IMR-90 (cell line): Measurements from ENCODE around the gene TMPRSS12. TPM values are rescaled to one million over a fixed set of nuclear protein-coding genes. Genes with fewer than 3 reads are reported as not detected.
A peak's percentile ranks its signal among the peaks of the same experiment; 100 is the strongest.

ENCODE experiments used
- ATAC-seq: fragments of 200-7000 bp; cut with Tn5 transposase; 2 replicates; pipeline ENCODE4 v1.9.1; 2020; ENCODE audit warnings: low read depth, mild to moderate bottlenecking, moderate library complexity
- BruUV-seq: library from RNA; stranded (reverse); fragments of 400-500 nt; replicated peaks from 2 replicates; lab custom pipeline; 2021; lab: Mats Ljungman, UMichigan
- CTCF ChIA-PET: fragments of 300-600 bp; formaldehyde crosslinking; extraction: SDS; loops from one replicate; lab custom pipeline; 2021; ENCODE audit warnings: antibody characterized with exemption; lab: Yijun Ruan, JAX
- POLR2A ChIA-PET: fragments of 300-600 bp; sonication (Branson Sonifier 250); formaldehyde crosslinking; loops from one replicate; lab custom pipeline; 2022; ENCODE audit warnings: antibody characterized with exemption; ENCODE audit not compliant: unreplicated experiment; lab: Charles Lee
- DNase-seq: peaks from one replicate; pipeline ENCODE4 v3.0.0; 2013
- H2AFZ ChIP-seq: replicated peaks from 2 replicates; pipeline ENCODE3; 2013; ENCODE audit warnings: low read length, mild to moderate bottlenecking; ENCODE audit not compliant: poor library complexity
- H2AK5ac ChIP-seq: 2 replicates; pipeline ENCODE4 v1.6.1; 2013; ENCODE audit warnings: low read depth, low read length, inconsistent platforms
- H2AK9ac ChIP-seq: replicated peaks from 2 replicates; pipeline ENCODE3; 2013; ENCODE audit warnings: mild to moderate bottlenecking, low read depth, low read length, moderate library complexity; ENCODE audit not compliant: poor library complexity
- H2BK120ac ChIP-seq: 2 replicates; pipeline ENCODE4 v1.6.1; 2013; ENCODE audit warnings: low read depth, low read length, inconsistent platforms
- H2BK15ac ChIP-seq: 3 replicates; pipeline ENCODE4 v1.6.1; 2013; ENCODE audit warnings: low read depth, low read length, inconsistent platforms
- H2BK20ac ChIP-seq: 2 replicates; pipeline ENCODE4 v1.6.1; 2013; ENCODE audit warnings: low read depth, mild to moderate bottlenecking, inconsistent platforms, low read length, moderate library complexity
- H2BK5ac ChIP-seq: 2 replicates; pipeline ENCODE4 v1.6.1; 2013; ENCODE audit warnings: mild to moderate bottlenecking, low read depth, low read length, inconsistent platforms; ENCODE audit not compliant: poor library complexity, severe bottlenecking
- H3K14ac ChIP-seq: replicated peaks from 2 replicates; pipeline ENCODE4 v1.6.1; 2013; ENCODE audit warnings: low read depth, low read length, inconsistent platforms
- H3K18ac ChIP-seq: 2 replicates; pipeline ENCODE4 v1.6.1; 2013; ENCODE audit warnings: low read depth, low read length, control low read depth
- H3K23ac ChIP-seq: 2 replicates; pipeline ENCODE4 v1.6.1; 2013; ENCODE audit warnings: low read depth, low read length, inconsistent platforms
- H3K27ac ChIP-seq: 2 replicates; pipeline ENCODE4 v1.5.1; 2013; ENCODE audit warnings: mild to moderate bottlenecking, control low read depth, low read length; ENCODE audit not compliant: insufficient read depth
- H3K27me3 ChIP-seq: 2 replicates; pipeline ENCODE4 v1.6.1; 2013; ENCODE audit warnings: low read length; ENCODE audit not compliant: control insufficient read depth, insufficient read depth
- H3K36me3 ChIP-seq: 2 replicates; pipeline ENCODE4 v1.6.1; 2013; ENCODE audit warnings: low read length, mixed read lengths; ENCODE audit not compliant: control insufficient read depth, insufficient read depth
- H3K4ac ChIP-seq: 2 replicates; pipeline ENCODE4 v1.6.1; 2013; ENCODE audit warnings: low read depth, low read length, inconsistent platforms
- H3K4me1 ChIP-seq: 2 replicates; pipeline ENCODE4 v1.6.1; 2013; ENCODE audit warnings: low read length, mixed read lengths; ENCODE audit not compliant: control insufficient read depth, insufficient read depth
- H3K4me2 ChIP-seq: 2 replicates; pipeline ENCODE4 v1.6.1; 2013; ENCODE audit warnings: low read depth, mild to moderate bottlenecking, control low read depth, low read length, moderate library complexity
- H3K4me3 ChIP-seq: 2 replicates; pipeline ENCODE4 v1.5.1; 2013; ENCODE audit warnings: low read depth, mild to moderate bottlenecking, control low read depth, low read length, moderate library complexity; ENCODE audit not compliant: insufficient read depth
- H3K56ac ChIP-seq: 2 replicates; pipeline ENCODE4 v1.6.1; 2013; ENCODE audit warnings: low read length, inconsistent platforms; ENCODE audit not compliant: insufficient read depth; ENCODE audit errors: extremely low read depth
- H3K79me1 ChIP-seq, 2 experiments: 2 replicates each; pipeline ENCODE4 v1.6.1; 2013; ENCODE audit warnings: low read length in 2 of 2, inconsistent platforms in 1 of 2, low read depth in 1 of 2
- H3K9ac ChIP-seq: 2 replicates; pipeline ENCODE4 v1.6.1; 2013; ENCODE audit warnings: low read depth, low read length, control low read depth
- H3K9me1 ChIP-seq: 2 replicates; pipeline ENCODE4 v1.6.1; 2013; ENCODE audit warnings: low read length, inconsistent platforms; ENCODE audit not compliant: insufficient read depth
- H3K9me3 ChIP-seq: 2 replicates; pipeline ENCODE4 v1.6.1; 2013; ENCODE audit warnings: low read length; ENCODE audit not compliant: control insufficient read depth, insufficient read depth
- H4K20me1 ChIP-seq: 2 replicates; pipeline ENCODE4 v1.6.1; 2013; ENCODE audit warnings: low read length, inconsistent platforms; ENCODE audit not compliant: insufficient read depth
- H4K5ac ChIP-seq: 2 replicates; pipeline ENCODE4 v1.6.1; 2013; ENCODE audit warnings: mild to moderate bottlenecking, low read depth, low read length, control low read depth
- H4K8ac ChIP-seq, 2 experiments: 2 replicates each; pipeline ENCODE4 v1.6.1; 2013; ENCODE audit warnings: low read depth in 2 of 2, low read length in 2 of 2, control low read depth in 1 of 2, inconsistent platforms in 1 of 2
- H4K91ac ChIP-seq: 2 replicates; pipeline ENCODE4 v1.6.1; 2013; ENCODE audit warnings: low read depth, low read length, inconsistent platforms; ENCODE audit not compliant: insufficient read depth
- CEBPB ChIP-seq: IDR thresholded peaks from 2 replicates; pipeline ENCODE4 v1.6.1; 2012; ENCODE audit warnings: low read depth, low read length, improper control_type of control experiment
- FOS ChIP-seq: fragments of 150-350 bp; IDR thresholded peaks from 2 replicates; pipeline ENCODE4 v1.6.1; 2016; ENCODE audit warnings: low read depth, low read length
- MAZ ChIP-seq: IDR thresholded peaks from 2 replicates; pipeline ENCODE4 v1.6.1; 2012; ENCODE audit warnings: low read depth, mild to moderate bottlenecking, low read length, improper control_type of control experiment, moderate library complexity, borderline replicate concordance
- POLR2A ChIP-seq: IDR thresholded peaks from 2 replicates; pipeline ENCODE4 v1.6.1; 2012; ENCODE audit warnings: mild to moderate bottlenecking, low read depth, low read length
- RCOR1 ChIP-seq: IDR thresholded peaks from 2 replicates; pipeline ENCODE4 v1.6.1; 2012; ENCODE audit warnings: mild to moderate bottlenecking, low read length, improper control_type of control experiment; ENCODE audit not compliant: insufficient replicate concordance
- RFX5 ChIP-seq: IDR thresholded peaks from 2 replicates; pipeline ENCODE4 v1.8.0; 2012; ENCODE audit warnings: low read depth, mild to moderate bottlenecking, low read length, moderate library complexity
- WGBS, 2 experiments: methylation state at CpG; one replicate each; pipeline versions ENCODE4 v1.1.5 to v1.1.7; 2013; ENCODE audit warnings: missing lambda C conversion rate in 2 of 2; ENCODE audit not compliant: insufficient read length in 1 of 2; ENCODE audit errors: extremely low coverage in 2 of 2; 5-methylcytosine and 5-hydroxymethylcytosine counted together
- dilution Hi-C: fragments of 300-500 bp; cut with HindIII; formaldehyde crosslinking; loops from one replicate; pipeline ENCODE4 v1.14.3; 2018; ENCODE audit warnings: low sequenced_read_pairs; ENCODE audit not compliant: unreplicated experiment
- in situ Hi-C: fragments of 300-500 bp; cut with MboI; formaldehyde crosslinking; loops from 3 replicates; pipeline ENCODE4 v1.14.3; 2019; ENCODE audit warnings: low sequenced_read_pairs, inconsistent platforms, mixed read lengths
- intact Hi-C: fragments of 100-400 bp; cut with micrococcal nuclease; formaldehyde crosslinking; loops from 2 replicates; pipeline ENCODE4 v1.10.0; 2022
- polyA plus RNA-seq, 3 experiments: library from polyadenylated mRNA; depleted of rRNA; stranded (reverse); fragments of >200 nt; gene quantifications; 2 replicates each; pipeline ENCODE4 v1.2.3, GENCODE V29; 2012; ENCODE audit warnings: low replicate concordance in 1 of 3
- total RNA-seq: library from RNA; depleted of rRNA; stranded (reverse); fragments of >200 nt; gene quantifications from 2 replicates; pipeline ENCODE4 v1.2.3, GENCODE V29; 2012

TMPRSS12 gene
- total and polyA plus RNA-seq, 2 of the 4 experiments (the other 2 are of a cell fraction), result not detected

- Histone ChIP-seq H2BK20ac (no peak overlapping the region), H3K18ac (no peak overlapping the region), H2BK120ac (no peak overlapping the region), H2AK9ac (no peak overlapping the region), H3K23ac (no peak overlapping the region), H3K4me1 (no peaks in the 10 kb centered on the region), H3K4me3 (no peak overlapping the region), H3K56ac (no peak overlapping the region), H2BK5ac (no peak overlapping the region), H3K9ac (no peak overlapping the region), H3K4ac (no peak overlapping the region), H3K36me3 (no peaks in the 10 kb centered on the region), H2BK15ac (no peak overlapping the region), H2AFZ (peak overlapping the region; percentile 24), H2AK5ac (no peak overlapping the region), H4K20me1 (no peaks in the 10 kb centered on the region), H4K91ac (no peak overlapping the region), H3K4me2 (no peak overlapping the region), H3K79me1 (no peaks in the 10 kb centered on the region), H3K27me3 (no peaks in the 10 kb centered on the region; the same call in 1 of the 2 replicates), H3K9me3 (peaks cover 6% of the 10 kb centered on the region), H3K14ac (no peak overlapping the region), H4K5ac (no peak overlapping the region), H4K8ac (no peak overlapping the region), H3K9me1 (no peaks in the 10 kb centered on the region), H3K27ac (no peak overlapping the region)
- intact Hi-C loops, result no loop called here
- in situ Hi-C loops, result no loop called here
- no peak for TF ChIP-seq MAZ
- TF ChIP-seq RFX5, result no peak
- no peak for TF ChIP-seq FOS
- TF ChIP-seq CEBPB, result no peak
- no peak for TF ChIP-seq POLR2A
- no peak for TF ChIP-seq RCOR1
- 92% methylated on average over 2 of the region's 7 CpGs; no CpG with 5 or more reads in 1 of the 2 experiments for WGBS, 2 experiments
- BruUV-seq, result no TSS peak
- ATAC-seq (no peak), DNase-seq (no peak)
- CTCF ChIA-PET, result no interaction called here
- dilution Hi-C loops, result no loop called here
- POLR2A ChIA-PET, result interaction anchor here (0.6 kb wide), 1 partner anchor 190 kb away, joined by 9 read pairs; no protein-coding TSS in a partner anchor
These were observed 1.8 kb upstream of the TMPRSS12 start for GRCh38 chr12:50840809-50841487.
